GM23338 (cell line): ENCODE measurements around the gene DNM2.

Source experiments
- EZH2 ChIP-seq: fragments of 200-600 bp; sonication (generic); IDR thresholded peaks from one replicate; pipeline ENCODE4 v1.8.0; 2017; ENCODE audit warnings: antibody characterized with exemption, mild to moderate bottlenecking, low read depth; ENCODE audit not compliant: unreplicated experiment
- JUNB ChIP-seq: IDR thresholded peaks from one replicate; pipeline ENCODE4 v1.6.1; 2016; ENCODE audit warnings: antibody characterized with exemption; ENCODE audit not compliant: unreplicated experiment
- NANOG ChIP-seq: IDR thresholded peaks from 2 replicates; pipeline ENCODE4 v1.6.1; 2016; ENCODE audit warnings: antibody characterized with exemption, borderline replicate concordance
- POLR2AphosphoS5 ChIP-seq: IDR thresholded peaks from 2 replicates; pipeline ENCODE4 v1.6.1; 2016; ENCODE audit warnings: antibody characterized with exemption, low read depth
- STAT1 ChIP-seq: IDR thresholded peaks from one replicate; pipeline ENCODE4 v1.6.1; 2016; ENCODE audit warnings: antibody characterized with exemption; ENCODE audit not compliant: unreplicated experiment
- ZNF114 ChIP-seq: fragments of 250-450 bp; sonication (Bioruptor Pico); IDR thresholded peaks from 2 replicates; pipeline ENCODE4 v1.5.0; 2020; ENCODE audit warnings: mild to moderate bottlenecking, moderate library complexity
- TF ChIP-seq, protein P1 (sequence below), 2 experiments: fragments of 200-600 bp in 1 of 2; sonication (generic) in 1 of 2; conservative IDR thresholded peaks; 2 replicates each; pipeline versions ENCODE4 v1.5.1 to v1.6.1; 2016 to 2017; ENCODE audit warnings: antibody characterized with exemption in 2 of 2, low read depth in 2 of 2, mild to moderate bottlenecking in 2 of 2, moderate library complexity in 1 of 2

DNA sequence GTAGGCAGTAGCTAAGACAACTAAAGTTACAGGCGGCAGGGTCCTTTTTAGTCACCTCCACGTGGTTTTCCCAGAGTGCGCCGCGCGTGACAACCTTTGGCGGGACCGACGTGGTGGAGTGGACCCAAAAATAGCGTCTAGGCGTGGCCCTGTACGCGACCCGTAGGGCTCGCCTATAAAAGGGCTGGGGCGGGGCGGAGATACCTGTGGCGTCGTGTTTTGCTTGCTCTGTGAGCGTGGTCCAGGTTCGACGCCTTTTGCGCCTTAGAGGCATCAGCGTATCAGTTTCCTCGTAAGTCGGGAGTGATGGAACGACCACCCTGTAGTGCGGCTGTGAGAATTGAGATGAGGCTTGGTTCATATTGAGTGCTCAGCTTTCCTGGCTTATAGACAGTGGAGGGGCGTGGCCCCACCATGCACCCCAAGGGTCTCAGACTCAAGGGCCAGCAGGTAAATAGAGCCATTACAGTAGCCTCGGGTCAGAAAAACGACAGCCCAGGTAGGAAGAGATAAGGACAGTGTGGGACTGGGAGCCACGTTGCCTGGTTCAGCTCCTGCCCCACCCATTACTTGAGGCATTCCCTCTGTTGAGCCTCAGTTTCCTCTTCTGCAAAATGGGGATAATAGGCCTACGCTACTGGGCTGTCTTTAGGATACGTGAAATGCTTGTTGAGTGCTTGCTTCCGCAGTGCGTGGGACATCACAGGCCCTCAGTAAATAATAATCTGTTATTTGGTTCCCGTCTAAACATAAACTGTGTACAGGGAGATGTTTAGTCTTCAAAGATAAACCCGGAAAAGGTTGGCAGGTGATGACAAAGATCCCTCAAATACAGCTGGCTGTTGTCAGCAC lies 118.8 kb downstream of the DNM2 start:
- TF ChIP-seq, protein P1, sequence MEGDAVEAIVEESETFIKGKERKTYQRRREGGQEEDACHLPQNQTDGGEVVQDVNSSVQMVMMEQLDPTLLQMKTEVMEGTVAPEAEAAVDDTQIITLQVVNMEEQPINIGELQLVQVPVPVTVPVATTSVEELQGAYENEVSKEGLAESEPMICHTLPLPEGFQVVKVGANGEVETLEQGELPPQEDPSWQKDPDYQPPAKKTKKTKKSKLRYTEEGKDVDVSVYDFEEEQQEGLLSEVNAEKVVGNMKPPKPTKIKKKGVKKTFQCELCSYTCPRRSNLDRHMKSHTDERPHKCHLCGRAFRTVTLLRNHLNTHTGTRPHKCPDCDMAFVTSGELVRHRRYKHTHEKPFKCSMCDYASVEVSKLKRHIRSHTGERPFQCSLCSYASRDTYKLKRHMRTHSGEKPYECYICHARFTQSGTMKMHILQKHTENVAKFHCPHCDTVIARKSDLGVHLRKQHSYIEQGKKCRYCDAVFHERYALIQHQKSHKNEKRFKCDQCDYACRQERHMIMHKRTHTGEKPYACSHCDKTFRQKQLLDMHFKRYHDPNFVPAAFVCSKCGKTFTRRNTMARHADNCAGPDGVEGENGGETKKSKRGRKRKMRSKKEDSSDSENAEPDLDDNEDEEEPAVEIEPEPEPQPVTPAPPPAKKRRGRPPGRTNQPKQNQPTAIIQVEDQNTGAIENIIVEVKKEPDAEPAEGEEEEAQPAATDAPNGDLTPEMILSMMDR (conservative IDR thresholded peaks at IDR 0.05; ENCODE audit: low read depth in 2 of 2) = no peak
- TF ChIP-seq NANOG = no peak
- no peak; the same call in 1 of the 2 replicates for TF ChIP-seq POLR2AphosphoS5
- no peak for TF ChIP-seq EZH2
- TF ChIP-seq STAT1 = no peak
- TF ChIP-seq JUNB = no peak
- TF ChIP-seq ZNF114 = no peak
